SU-DHL-6 (cell line): ENCODE measurements around the gene TAF11L5.
"Not testable (repeated sequence)": the region's sequence is repeated elsewhere in the genome, so short reads cannot be mapped to it uniquely, and the experiment has no call there.

ENCODE experiments used
- H2AFZ ChIP-seq: fragments of 200-600 bp; sonication (generic); 2 replicates; pipeline ENCODE4 v1.6.1; 2014; ENCODE audit warnings: low read depth, mild to moderate bottlenecking, moderate library complexity, mixed read lengths, antibody characterized with exemption, low read length; ENCODE audit not compliant: severe bottlenecking
- H3F3A ChIP-seq: fragments of 200-600 bp; shearing (Covaris generic); 2 replicates; pipeline ENCODE4 v1.6.0; 2016; ENCODE audit warnings: antibody characterized with exemption, mild to moderate bottlenecking; ENCODE audit not compliant: insufficient read depth
- H3K27ac ChIP-seq: fragments of 200-600 bp; sonication (generic); 2 replicates; pipeline ENCODE4 v1.5.1; 2016; ENCODE audit warnings: low read depth, mild to moderate bottlenecking, low read length, moderate library complexity, mixed read lengths
- H3K27me3 ChIP-seq: fragments of 200-600 bp; sonication (generic), shearing (Covaris generic); 2 replicates; pipeline ENCODE4 v1.6.0; 2014; ENCODE audit warnings: mild to moderate bottlenecking, low read length
- H3K36me3 ChIP-seq: fragments of 200-600 bp; sonication (generic); 2 replicates; pipeline ENCODE4 v1.6.1; 2014; ENCODE audit warnings: mild to moderate bottlenecking, low read length, mixed read lengths
- H3K4me2 ChIP-seq: fragments of 300-600, 200-600 bp; shearing (Covaris generic), sonication (generic); 2 replicates; pipeline ENCODE4 v1.6.0; 2014; ENCODE audit warnings: low read length, low read depth, mild to moderate bottlenecking; ENCODE audit not compliant: poor library complexity, severe bottlenecking
- H3K4me3 ChIP-seq: fragments of 200-600 bp; sonication (generic); 2 replicates; pipeline ENCODE4 v1.5.1; 2014; ENCODE audit warnings: antibody characterized with exemption, low read length, mild to moderate bottlenecking, mixed read lengths; ENCODE audit not compliant: insufficient read depth, poor library complexity, severe bottlenecking
- H3K79me2 ChIP-seq: fragments of 200-600 bp; sonication (generic); 2 replicates; pipeline ENCODE4 v1.6.1; 2014; ENCODE audit warnings: mild to moderate bottlenecking, low read length, moderate library complexity; ENCODE audit not compliant: insufficient read depth
- H3K9ac ChIP-seq: fragments of 200-600 bp; sonication (generic); 2 replicates; pipeline ENCODE4 v1.7.0; 2014; ENCODE audit warnings: mild to moderate bottlenecking, low read length
- H3K9me2 ChIP-seq: fragments of 200-600 bp; sonication (generic); replicated peaks from 2 replicates; pipeline ENCODE4 v1.6.1; 2014; ENCODE audit warnings: low read length; ENCODE audit not compliant: insufficient read depth
- H3K9me3 ChIP-seq: fragments of 200-600 bp; sonication (generic); 2 replicates; pipeline ENCODE4 v1.6.1; 2014; ENCODE audit warnings: low read length, mixed read lengths; ENCODE audit not compliant: insufficient read depth
- H4K20me1 ChIP-seq: fragments of 200-600 bp; sonication (generic); 2 replicates; pipeline ENCODE4 v1.6.1; 2014; ENCODE audit warnings: low read depth, mild to moderate bottlenecking, antibody characterized with exemption, low read length, moderate library complexity, mixed read lengths
- EZH2phosphoT487 ChIP-seq: fragments of 200-600 bp; sonication (generic), shearing (Covaris generic); conservative IDR thresholded peaks from 2 replicates; pipeline ENCODE4 v1.6.1; 2018; ENCODE audit warnings: mild to moderate bottlenecking, antibody characterized with exemption, low read length, moderate library complexity, mixed read lengths
- TF ChIP-seq, protein P1 (sequence below): fragments of 200-600 bp; sonication (generic); IDR thresholded peaks from one replicate; pipeline ENCODE4 v1.5.1; 2017; ENCODE audit warnings: antibody characterized with exemption, mild to moderate bottlenecking, low read length, moderate library complexity; ENCODE audit not compliant: insufficient read depth, poor library complexity, severe bottlenecking

Gene TAF11L5

DNA sequence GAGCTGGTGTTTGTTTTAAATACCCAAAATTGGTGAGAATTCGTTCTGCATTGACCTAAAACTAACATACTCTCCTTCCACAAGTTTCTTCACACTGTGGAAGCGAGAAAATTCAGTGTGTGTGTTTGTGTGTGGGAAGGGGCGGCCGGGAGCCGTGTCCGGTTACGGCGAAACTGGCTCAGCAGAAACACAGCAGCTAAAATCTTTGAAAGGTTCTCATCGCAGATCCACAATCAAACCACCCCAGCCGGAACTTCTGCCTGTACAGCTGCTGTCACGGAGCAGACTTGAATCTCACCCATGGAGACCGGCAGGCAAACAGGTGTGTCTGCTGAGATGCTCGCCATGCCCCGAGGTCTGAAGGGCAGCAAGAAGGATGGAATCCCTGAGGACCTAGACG is at the start of gene TAF11L5:
TAF11L5 (plus strand) TSS at position 301 of the 400 bp plus-strand sequence.
- H3K36me3 ChIP-seq, H3K9me3 ChIP-seq, H2AFZ ChIP-seq, H3K79me2 ChIP-seq, H3F3A ChIP-seq, H4K20me1 ChIP-seq, H3K4me2 ChIP-seq, H3K9ac ChIP-seq, H3K9me2 ChIP-seq, H3K27ac ChIP-seq, H3K4me3 ChIP-seq, H3K27me3 ChIP-seq: not testable (repeated sequence)

GRCh38 chr5:17477043-17477442 is 48.0 kb upstream of the TAF11L5 start:
- Histone ChIP-seq H3K27me3 (no peaks in the 10 kb centered on the region), H3K79me2 (no peaks in the 10 kb centered on the region), H3K9ac (no peak overlapping the region), H3K4me2 (no peak overlapping the region), H3K4me3 (no peak overlapping the region), H4K20me1 (no peaks in the 10 kb centered on the region), H3F3A (no peaks in the 10 kb centered on the region), H2AFZ (no peak overlapping the region), H3K9me2 (no peaks in the 10 kb centered on the region), H3K9me3 (no peaks in the 10 kb centered on the region), H3K27ac (no peak overlapping the region), H3K36me3 (no peaks in the 10 kb centered on the region)
- TF ChIP-seq, protein P1, sequence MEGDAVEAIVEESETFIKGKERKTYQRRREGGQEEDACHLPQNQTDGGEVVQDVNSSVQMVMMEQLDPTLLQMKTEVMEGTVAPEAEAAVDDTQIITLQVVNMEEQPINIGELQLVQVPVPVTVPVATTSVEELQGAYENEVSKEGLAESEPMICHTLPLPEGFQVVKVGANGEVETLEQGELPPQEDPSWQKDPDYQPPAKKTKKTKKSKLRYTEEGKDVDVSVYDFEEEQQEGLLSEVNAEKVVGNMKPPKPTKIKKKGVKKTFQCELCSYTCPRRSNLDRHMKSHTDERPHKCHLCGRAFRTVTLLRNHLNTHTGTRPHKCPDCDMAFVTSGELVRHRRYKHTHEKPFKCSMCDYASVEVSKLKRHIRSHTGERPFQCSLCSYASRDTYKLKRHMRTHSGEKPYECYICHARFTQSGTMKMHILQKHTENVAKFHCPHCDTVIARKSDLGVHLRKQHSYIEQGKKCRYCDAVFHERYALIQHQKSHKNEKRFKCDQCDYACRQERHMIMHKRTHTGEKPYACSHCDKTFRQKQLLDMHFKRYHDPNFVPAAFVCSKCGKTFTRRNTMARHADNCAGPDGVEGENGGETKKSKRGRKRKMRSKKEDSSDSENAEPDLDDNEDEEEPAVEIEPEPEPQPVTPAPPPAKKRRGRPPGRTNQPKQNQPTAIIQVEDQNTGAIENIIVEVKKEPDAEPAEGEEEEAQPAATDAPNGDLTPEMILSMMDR = no peak
- TF ChIP-seq EZH2phosphoT487 = no peak

DNA sequence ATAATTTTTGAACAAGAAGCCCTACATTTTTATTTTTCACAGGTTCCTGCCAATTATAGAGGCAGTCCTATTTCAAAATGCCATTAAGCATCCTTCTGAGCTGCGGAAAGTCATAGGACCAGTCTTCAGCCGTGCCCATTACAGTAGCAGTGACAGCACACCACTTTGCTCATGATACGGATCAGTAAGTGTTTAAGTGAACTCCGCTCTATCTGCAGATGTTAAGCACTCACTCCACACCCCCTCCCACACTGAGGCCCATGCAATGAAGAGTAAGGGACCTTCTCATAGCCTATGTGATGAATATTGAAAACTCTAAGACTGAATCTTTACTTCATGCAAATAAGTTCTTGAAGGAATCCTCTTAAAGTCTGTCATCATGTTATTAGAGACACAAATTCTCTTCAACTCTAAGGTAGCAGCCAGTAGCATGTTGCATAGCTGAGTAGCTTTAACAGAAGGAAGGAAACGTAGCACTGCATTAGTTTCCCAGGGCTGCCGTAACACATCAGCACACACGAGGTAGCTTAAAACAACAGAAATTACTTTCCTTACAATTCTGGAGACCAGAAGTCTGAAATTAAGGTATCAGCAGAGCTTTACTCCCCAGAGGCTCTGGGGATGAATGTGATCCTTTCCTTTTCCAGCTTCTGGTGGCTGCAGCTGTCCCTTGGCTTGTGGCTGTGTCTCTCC is 47.3 kb upstream of the TAF11L5 start:
- Histone ChIP-seq H2AFZ (no peak overlapping the region), H3K9ac (no peak overlapping the region), H3F3A (no peaks in the 10 kb centered on the region), H3K79me2 (no peaks in the 10 kb centered on the region), H4K20me1 (no peaks in the 10 kb centered on the region), H3K36me3 (no peaks in the 10 kb centered on the region), H3K27ac (no peak overlapping the region), H3K9me3 (no peaks in the 10 kb centered on the region), H3K9me2 (no peaks in the 10 kb centered on the region), H3K4me3 (no peak overlapping the region), H3K27me3 (no peaks in the 10 kb centered on the region), H3K4me2 (no peak overlapping the region)
- TF ChIP-seq, protein P1 = no peak
- no peak for TF ChIP-seq EZH2phosphoT487

- Histone ChIP-seq H3K27ac (no peak overlapping the region), H2AFZ (no peak overlapping the region)
- no peak for TF ChIP-seq EZH2phosphoT487
- TF ChIP-seq, protein P1 = no peak
These were observed 43.7 kb upstream of the TAF11L5 start for GRCh38 chr5:17481378-17481777.

More at GRCh38 chr5:17481378-17481777, 43.7 kb upstream of the TAF11L5 start:
- no peak overlapping the region for H3K4me2 ChIP-seq
- no peaks in the 10 kb centered on the region for H3F3A ChIP-seq
- H3K36me3 ChIP-seq = no peaks in the 10 kb centered on the region
- no peak overlapping the region for H3K4me3 ChIP-seq
- H3K9ac ChIP-seq = no peak overlapping the region
- no peaks in the 10 kb centered on the region for H4K20me1 ChIP-seq
- no peaks in the 10 kb centered on the region for H3K9me3 ChIP-seq
- H3K27me3 ChIP-seq = no peaks in the 10 kb centered on the region
- H3K79me2 ChIP-seq = no peaks in the 10 kb centered on the region
- no peaks in the 10 kb centered on the region for H3K9me2 ChIP-seq
